Measurements from ENCODE around the gene SCYL1. TPM values are rescaled to one million over a fixed set of nuclear protein-coding genes. Genes with fewer than 3 reads are reported as not detected.
A peak's percentile ranks its signal among the peaks of the same experiment; 100 is the strongest.

SCYL1 gene
- total and polyA plus RNA-seq, 4 experiments from 2014 or later, result 22.9 to 81.3 (median 56.7) TPM

DNA sequence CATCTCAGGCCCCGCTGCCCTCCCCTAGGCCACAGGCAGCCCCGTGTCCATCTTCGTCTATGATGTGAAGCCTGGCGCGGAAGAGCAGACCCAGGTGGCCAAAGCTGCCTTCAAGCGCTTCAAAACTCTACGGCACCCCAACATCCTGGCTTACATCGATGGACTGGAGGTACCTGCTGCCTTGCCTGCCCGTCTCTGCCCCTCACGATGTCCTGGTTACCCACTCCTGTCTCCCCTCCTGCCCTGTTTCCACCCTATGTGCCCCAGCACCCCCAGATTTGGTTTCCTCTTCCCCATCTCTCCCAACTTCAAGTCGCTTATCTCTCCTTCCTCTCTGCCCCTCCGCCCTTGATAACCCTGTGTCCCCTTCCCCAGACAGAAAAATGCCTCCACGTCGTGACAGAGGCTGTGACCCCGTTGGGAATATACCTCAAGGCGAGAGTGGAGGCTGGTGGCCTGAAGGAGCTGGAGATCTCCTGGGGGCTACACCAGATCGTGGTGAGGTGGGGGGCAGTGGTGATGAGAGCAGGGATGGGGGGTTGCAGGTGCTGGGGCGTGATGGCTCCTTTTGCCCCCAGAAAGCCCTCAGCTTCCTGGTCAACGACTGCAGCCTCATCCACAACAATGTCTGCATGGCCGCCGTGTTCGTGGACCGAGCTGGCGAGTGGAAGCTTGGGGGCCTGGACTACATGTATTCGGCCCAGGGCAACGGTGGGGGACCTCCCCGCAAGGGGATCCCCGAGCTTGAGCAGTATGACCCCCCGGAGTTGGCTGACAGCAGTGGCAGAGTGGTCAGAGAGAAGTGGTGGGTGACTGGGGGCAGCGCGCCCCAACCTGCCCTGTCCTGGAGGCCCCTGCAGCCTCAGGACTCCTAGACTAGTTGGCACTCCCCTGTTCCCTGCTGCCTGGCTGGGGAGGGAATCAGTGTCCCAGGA lies 930 bp downstream of the SCYL1 start:
- Mint-ChIP-seq H3K27ac (peak overlapping the region; percentile 15 to 91 (median 80)), H3K36me3 (peaks cover 4 to 25% of the 10 kb centered on the region in 2 donors), H3K9me3 (no peaks in the 10 kb centered on the region), H3K4me3 (peak overlapping the region; percentile 81 to 92 (median 86)), H3K27me3 (no peaks in the 10 kb centered on the region), H3K4me1 (peaks cover 38 to 68% (median 53%) of the 10 kb centered on the region in 4 donors)
- ChIA-PET CTCF (ENCODE audit: partially characterized antibody) (interaction anchor here (1.2 to 3.2 kb wide), 6 partner anchors 9 to 110 kb away, joined by 3 to 16 read pairs (median 5); no protein-coding TSS in a partner anchor), POLR2A (ENCODE audit: partially characterized antibody) (interaction anchor here (0.7 to 10.2 kb wide), 32 partner anchors 13 to 404 kb away, joined by 3 to 171 read pairs (median 5); partner anchors contain the start of genes EHBP1L1, FAM89B, FAU and MALAT1)
- peak in 3 of 5 donors; percentile 20 to 30 (median 24) for DNase-seq
- H3K4me3 ChIP-seq (ENCODE audit: low read length in 2 of 2), result peak overlapping the region; percentile 78 to 83
- intact Hi-C loops (cut with micrococcal nuclease), result loop anchor here (1.0 to 2.0 kb wide), 2 partner anchors 14 to 49 kb away; no protein-coding TSS in a partner anchor
- H3K27ac ChIP-seq (ENCODE audit: low read depth, low read length), result peak overlapping the region; percentile 84
- H3K9me3 ChIP-seq (ENCODE audit: control insufficient read depth in 1 of 2, low read length in 2 of 2), result no peaks in the 10 kb centered on the region
- H3K27me3 ChIP-seq (ENCODE audit: insufficient read depth, low read length), result no peaks in the 10 kb centered on the region
- peaks cover 23% of the 10 kb centered on the region for H3K36me3 ChIP-seq (ENCODE audit: insufficient read depth, low read length)
- H3K4me1 ChIP-seq (ENCODE audit: insufficient read depth, low read length), result peaks cover 59% of the 10 kb centered on the region

DNA sequence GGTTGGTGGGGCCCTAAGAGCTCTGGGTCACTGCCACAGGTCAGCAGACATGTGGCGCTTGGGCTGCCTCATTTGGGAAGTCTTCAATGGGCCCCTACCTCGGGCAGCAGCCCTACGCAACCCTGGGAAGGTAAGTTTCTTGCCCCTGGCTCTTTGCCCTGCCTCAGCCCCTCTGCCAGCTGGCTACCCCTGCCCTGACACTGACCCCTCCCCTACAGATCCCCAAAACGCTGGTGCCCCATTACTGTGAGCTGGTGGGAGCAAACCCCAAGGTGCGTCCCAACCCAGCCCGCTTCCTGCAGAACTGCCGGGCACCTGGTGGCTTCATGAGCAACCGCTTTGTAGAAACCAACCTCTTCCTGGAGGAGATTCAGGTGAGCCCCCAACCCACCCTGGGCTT lies 1.9 kb downstream of the SCYL1 start:
- peak overlapping the region in 2 of 7 donors; percentile 70 to 79 for H3K27ac Mint-ChIP-seq
- H3K36me3 Mint-ChIP-seq, result peaks cover 4 to 32% of the 10 kb centered on the region in 2 donors
- peak in 1 of 5 donors; percentile 36 for DNase-seq
- peaks cover 37 to 65% (median 51%) of the 10 kb centered on the region in 4 donors for H3K4me1 Mint-ChIP-seq
- intact Hi-C loops (cut with micrococcal nuclease), result no loop called here
- peaks cover 32% of the 10 kb centered on the region for H3K36me3 ChIP-seq (ENCODE audit: insufficient read depth, low read length)
- H3K9me3 ChIP-seq (ENCODE audit: control insufficient read depth in 1 of 2, low read length in 2 of 2), result no peaks in the 10 kb centered on the region
- POLR2A ChIA-PET (ENCODE audit: partially characterized antibody), result interaction anchor here (0.7 to 10.2 kb wide), 11 partner anchors 12 to 145 kb away, joined by 3 to 171 read pairs (median 14); partner anchors contain the start of genes EHBP1L1, FAM89B, MALAT1 and MAP3K11
- H3K4me3 ChIP-seq (ENCODE audit: low read length in 2 of 2), result no peak overlapping the region
- no peaks in the 10 kb centered on the region for H3K9me3 Mint-ChIP-seq
- no peaks in the 10 kb centered on the region for H3K27me3 ChIP-seq (ENCODE audit: insufficient read depth, low read length)
- H3K27me3 Mint-ChIP-seq, result no peaks in the 10 kb centered on the region
- peak overlapping the region in 7 of 8 donors; percentile 48 to 92 (median 66) for H3K4me3 Mint-ChIP-seq
- CTCF ChIA-PET (ENCODE audit: partially characterized antibody), result interaction anchor here (1.5 to 3.2 kb wide), 3 partner anchors 14 to 111 kb away, joined by 4 to 16 read pairs (median 11); no protein-coding TSS in a partner anchor
- H3K4me1 ChIP-seq (ENCODE audit: insufficient read depth, low read length), result peaks cover 58% of the 10 kb centered on the region
- H3K27ac ChIP-seq (ENCODE audit: low read depth, low read length), result no peak overlapping the region

GRCh38 chr11:65528819-65529350 lies 4.0 kb downstream of the SCYL1 start:
- ChIA-PET CTCF (ENCODE audit: partially characterized antibody) (interaction anchor here (0.9 to 1.4 kb wide), 4 partner anchors 16 to 69 kb away, joined by 3 to 4 read pairs (median 3); no protein-coding TSS in a partner anchor), POLR2A (ENCODE audit: partially characterized antibody) (interaction anchor here (1.1 to 10.2 kb wide), 4 partner anchors 27 to 126 kb away, joined by 3 to 171 read pairs (median 3); partner anchors contain the start of genes MALAT1 and PCNX3)
- H3K9me3 Mint-ChIP-seq, result no peaks in the 10 kb centered on the region
- peak overlapping the region in 1 of 8 donors; percentile 43 for H3K4me3 Mint-ChIP-seq
- no peak overlapping the region for H3K27ac ChIP-seq (ENCODE audit: low read depth, low read length)
- H3K9me3 ChIP-seq (ENCODE audit: control insufficient read depth in 1 of 2, low read length in 2 of 2), result no peaks in the 10 kb centered on the region
- DNase-seq, result peak in 1 of 5 donors; percentile 22
- peaks cover 38% of the 10 kb centered on the region for H3K4me1 ChIP-seq (ENCODE audit: insufficient read depth, low read length)
- H3K36me3 ChIP-seq (ENCODE audit: insufficient read depth, low read length), result peaks cover 44% of the 10 kb centered on the region
- intact Hi-C loops (cut with micrococcal nuclease), result no loop called here
- peaks cover 19 to 46% (median 31%) of the 10 kb centered on the region in 4 donors for H3K4me1 Mint-ChIP-seq
- H3K27me3 Mint-ChIP-seq, result no peaks in the 10 kb centered on the region
- peaks cover 10 to 42% of the 10 kb centered on the region in 2 donors for H3K36me3 Mint-ChIP-seq
- H3K27me3 ChIP-seq (ENCODE audit: insufficient read depth, low read length), result no peaks in the 10 kb centered on the region
- peak overlapping the region in 2 of 7 donors; percentile 42 to 77 for H3K27ac Mint-ChIP-seq
- H3K4me3 ChIP-seq (ENCODE audit: low read length in 2 of 2), result no peak overlapping the region

DNA sequence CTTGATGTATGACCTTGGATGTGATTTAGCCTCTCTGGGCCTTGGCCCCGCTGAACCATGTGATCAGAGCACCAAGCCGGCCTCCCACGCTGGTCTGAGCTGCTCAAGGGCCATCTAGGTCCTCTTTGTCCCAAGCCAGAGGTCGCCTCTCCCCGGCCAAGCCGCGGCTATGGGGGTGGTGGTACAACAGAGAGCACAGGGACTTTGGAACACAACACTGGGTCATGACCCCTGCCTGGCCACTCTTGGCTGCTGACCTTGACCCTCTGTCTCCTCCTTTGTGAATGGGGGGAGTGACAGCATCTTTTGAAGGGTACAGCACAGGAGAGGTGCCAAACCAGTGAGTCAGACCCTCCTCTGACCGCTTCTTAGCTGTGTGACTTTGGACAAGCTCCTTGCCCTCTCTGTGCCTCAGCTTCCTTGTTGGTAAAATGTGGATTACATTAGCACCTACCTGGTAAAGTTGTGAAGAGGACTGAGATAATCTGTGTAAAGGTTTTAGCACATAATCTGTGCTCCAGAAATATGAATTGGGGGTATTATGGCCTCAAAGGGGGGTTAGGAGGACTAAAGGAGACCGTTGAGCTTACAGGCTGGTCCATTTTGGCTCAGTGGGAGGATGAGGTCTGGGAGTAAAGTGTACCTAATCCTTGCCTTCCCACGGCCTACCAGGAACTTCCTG lies 4.7 kb downstream of the SCYL1 start:
- POLR2A ChIA-PET (ENCODE audit: partially characterized antibody), result interaction anchor here (0.8 to 10.2 kb wide), 8 partner anchors 11 to 127 kb away, joined by 3 to 171 read pairs (median 3); partner anchors contain the start of genes MALAT1, PCNX3 and ZNRD2
- H3K27me3 Mint-ChIP-seq, result no peaks in the 10 kb centered on the region
- H3K4me3 Mint-ChIP-seq, result peak overlapping the region in 1 of 8 donors; percentile 48
- peaks cover 14 to 39% (median 25%) of the 10 kb centered on the region in 4 donors for H3K4me1 Mint-ChIP-seq
- Histone ChIP-seq H3K9me3 (ENCODE audit: control insufficient read depth in 1 of 2, low read length in 2 of 2) (no peaks in the 10 kb centered on the region), H3K27me3 (ENCODE audit: insufficient read depth, low read length) (no peaks in the 10 kb centered on the region), H3K4me1 (ENCODE audit: insufficient read depth, low read length) (peaks cover 30% of the 10 kb centered on the region), H3K36me3 (ENCODE audit: insufficient read depth, low read length) (peaks cover 44% of the 10 kb centered on the region), H3K27ac (ENCODE audit: low read depth, low read length) (no peak overlapping the region), H3K4me3 (ENCODE audit: low read length in 2 of 2) (no peak overlapping the region)
- H3K27ac Mint-ChIP-seq, result peak overlapping the region; percentile 33 to 88 (median 71)
- CTCF ChIA-PET (ENCODE audit: partially characterized antibody), result interaction anchor here (1.2 to 3.2 kb wide), 4 partner anchors 12 to 68 kb away, joined by 3 to 19 read pairs (median 4); no protein-coding TSS in a partner anchor
- intact Hi-C loops (cut with micrococcal nuclease), result no loop called here
- peaks cover 14 to 45% of the 10 kb centered on the region in 2 donors for H3K36me3 Mint-ChIP-seq
- no peaks in the 10 kb centered on the region for H3K9me3 Mint-ChIP-seq
- DNase-seq, result peak in 1 of 5 donors; percentile 39

GRCh38 chr11:65530157-65530496 lies 5.2 kb downstream of the SCYL1 start:
- Mint-ChIP-seq H3K27ac (peak overlapping the region; percentile 33 to 88 (median 71)), H3K4me1 (peaks cover 14 to 38% (median 24%) of the 10 kb centered on the region in 4 donors), H3K27me3 (no peaks in the 10 kb centered on the region), H3K36me3 (peaks cover 17 to 48% of the 10 kb centered on the region in 2 donors), H3K4me3 (peak overlapping the region in 2 of 8 donors; percentile 23 to 48), H3K9me3 (no peaks in the 10 kb centered on the region)
- ChIA-PET POLR2A (ENCODE audit: partially characterized antibody) (interaction anchor here (0.7 to 10.2 kb wide), 8 partner anchors 10 to 127 kb away, joined by 3 to 171 read pairs (median 3); partner anchors contain the start of genes FAM89B, MALAT1 and ZNRD2), CTCF (ENCODE audit: partially characterized antibody) (interaction anchor here (1.2 to 3.2 kb wide), 4 partner anchors 11 to 68 kb away, joined by 3 to 19 read pairs (median 4); no protein-coding TSS in a partner anchor)
- DNase-seq, result peak in 2 of 5 donors; percentile 33 to 61
- Histone ChIP-seq H3K9me3 (ENCODE audit: control insufficient read depth in 1 of 2, low read length in 2 of 2) (no peaks in the 10 kb centered on the region), H3K4me3 (ENCODE audit: low read length in 2 of 2) (no peak overlapping the region), H3K36me3 (ENCODE audit: insufficient read depth, low read length) (peaks cover 47% of the 10 kb centered on the region), H3K27ac (ENCODE audit: low read depth, low read length) (no peak overlapping the region), H3K4me1 (ENCODE audit: insufficient read depth, low read length) (peaks cover 30% of the 10 kb centered on the region), H3K27me3 (ENCODE audit: insufficient read depth, low read length) (no peaks in the 10 kb centered on the region)
- intact Hi-C loops (cut with micrococcal nuclease), result no loop called here

DNA sequence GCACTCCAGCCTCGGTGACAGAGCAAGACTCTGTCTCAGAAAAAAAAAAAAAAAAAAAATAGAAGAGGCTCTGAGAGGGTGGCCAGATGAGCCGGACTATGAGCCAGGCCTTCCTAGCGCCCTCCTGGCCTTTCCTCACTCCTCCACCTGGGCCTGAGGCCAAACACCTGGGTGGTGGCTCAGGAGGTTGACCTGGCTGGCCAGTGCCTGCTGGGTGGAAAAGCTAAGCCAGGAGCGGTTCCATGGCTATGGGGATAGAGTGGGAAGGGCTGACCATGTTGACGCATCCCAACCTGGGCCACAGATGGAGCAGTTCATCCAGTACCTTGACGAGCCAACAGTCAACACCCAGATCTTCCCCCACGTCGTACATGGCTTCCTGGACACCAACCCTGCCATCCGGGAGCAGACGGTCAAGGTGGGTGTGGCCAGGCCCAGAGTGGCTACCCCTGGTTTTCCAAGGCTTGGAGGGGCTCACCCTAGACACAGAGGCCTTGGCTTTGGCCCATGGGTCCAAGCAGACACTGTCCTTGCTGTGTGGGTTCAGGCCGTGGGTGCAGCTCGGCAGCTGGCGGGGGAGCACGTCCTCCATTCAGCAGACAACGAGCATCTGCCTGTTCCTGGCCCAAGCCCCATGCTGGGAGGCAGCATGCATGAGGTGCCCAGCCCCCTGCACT lies 7.6 kb downstream of the SCYL1 start:
- ChIA-PET CTCF (ENCODE audit: partially characterized antibody) (interaction anchor here (3.2 kb wide), 1 partner anchor 9 kb away, joined by 19 read pairs; no protein-coding TSS in a partner anchor), POLR2A (ENCODE audit: partially characterized antibody) (interaction anchor here (0.9 to 10.2 kb wide), 2 partner anchors 9 to 31 kb away, joined by 3 to 171 read pairs; partner anchors contain the start of gene MALAT1)
- H3K4me3 ChIP-seq (ENCODE audit: low read length in 2 of 2), result no peak overlapping the region
- H3K36me3 Mint-ChIP-seq, result peaks cover 17 to 51% of the 10 kb centered on the region in 2 donors
- no peak overlapping the region for H3K27ac ChIP-seq (ENCODE audit: low read depth, low read length)
- peaks cover 11 to 19% (median 15%) of the 10 kb centered on the region in 4 donors for H3K4me1 Mint-ChIP-seq
- H3K9me3 Mint-ChIP-seq, result no peaks in the 10 kb centered on the region
- intact Hi-C loops (cut with micrococcal nuclease), result no loop called here
- H3K27me3 ChIP-seq (ENCODE audit: insufficient read depth, low read length), result no peaks in the 10 kb centered on the region
- no peaks in the 10 kb centered on the region for H3K27me3 Mint-ChIP-seq
- peaks cover 14% of the 10 kb centered on the region for H3K4me1 ChIP-seq (ENCODE audit: insufficient read depth, low read length)
- H3K9me3 ChIP-seq (ENCODE audit: control insufficient read depth in 1 of 2, low read length in 2 of 2), result no peaks in the 10 kb centered on the region
- peak overlapping the region in 1 of 7 donors; percentile 13 for H3K27ac Mint-ChIP-seq
- no peak overlapping the region for H3K4me3 Mint-ChIP-seq
- DNase-seq, result peak in 1 of 5 donors; percentile 29
- peaks cover 47% of the 10 kb centered on the region for H3K36me3 ChIP-seq (ENCODE audit: insufficient read depth, low read length)

Data from CD4-positive, alpha-beta memory T cell (primary cell).